IMR-90 (cell line): ENCODE measurements around the gene ARMH2. TPM values are rescaled to one million over a fixed set of nuclear protein-coding genes. Genes with fewer than 3 reads are reported as not detected.

Experiments used
- ATAC-seq: fragments of 200-7000 bp; cut with Tn5 transposase; 2 replicates; pipeline ENCODE4 v1.9.1; 2020; ENCODE audit warnings: low read depth, mild to moderate bottlenecking, moderate library complexity
- BruUV-seq: library from RNA; stranded (reverse); fragments of 400-500 nt; replicated peaks from 2 replicates; lab custom pipeline; 2021; lab: Mats Ljungman, UMichigan
- CTCF ChIA-PET: fragments of 300-600 bp; formaldehyde crosslinking; extraction: SDS; loops from one replicate; lab custom pipeline; 2021; ENCODE audit warnings: antibody characterized with exemption; lab: Yijun Ruan, JAX
- POLR2A ChIA-PET: fragments of 300-600 bp; sonication (Branson Sonifier 250); formaldehyde crosslinking; loops from one replicate; lab custom pipeline; 2022; ENCODE audit warnings: antibody characterized with exemption; ENCODE audit not compliant: unreplicated experiment; lab: Charles Lee
- DNase-seq: peaks from one replicate; pipeline ENCODE4 v3.0.0; 2013
- H2AFZ ChIP-seq: replicated peaks from 2 replicates; pipeline ENCODE3; 2013; ENCODE audit warnings: low read length, mild to moderate bottlenecking; ENCODE audit not compliant: poor library complexity
- H2AK5ac ChIP-seq: 2 replicates; pipeline ENCODE4 v1.6.1; 2013; ENCODE audit warnings: low read depth, low read length, inconsistent platforms
- H2AK9ac ChIP-seq: replicated peaks from 2 replicates; pipeline ENCODE3; 2013; ENCODE audit warnings: mild to moderate bottlenecking, low read depth, low read length, moderate library complexity; ENCODE audit not compliant: poor library complexity
- H2BK120ac ChIP-seq: 2 replicates; pipeline ENCODE4 v1.6.1; 2013; ENCODE audit warnings: low read depth, low read length, inconsistent platforms
- H2BK15ac ChIP-seq: 3 replicates; pipeline ENCODE4 v1.6.1; 2013; ENCODE audit warnings: low read depth, low read length, inconsistent platforms
- H2BK20ac ChIP-seq: 2 replicates; pipeline ENCODE4 v1.6.1; 2013; ENCODE audit warnings: low read depth, mild to moderate bottlenecking, inconsistent platforms, low read length, moderate library complexity
- H2BK5ac ChIP-seq: 2 replicates; pipeline ENCODE4 v1.6.1; 2013; ENCODE audit warnings: mild to moderate bottlenecking, low read depth, low read length, inconsistent platforms; ENCODE audit not compliant: poor library complexity, severe bottlenecking
- H3K14ac ChIP-seq: replicated peaks from 2 replicates; pipeline ENCODE4 v1.6.1; 2013; ENCODE audit warnings: low read depth, low read length, inconsistent platforms
- H3K18ac ChIP-seq: 2 replicates; pipeline ENCODE4 v1.6.1; 2013; ENCODE audit warnings: low read depth, low read length, control low read depth
- H3K23ac ChIP-seq: 2 replicates; pipeline ENCODE4 v1.6.1; 2013; ENCODE audit warnings: low read depth, low read length, inconsistent platforms
- H3K27ac ChIP-seq: 2 replicates; pipeline ENCODE4 v1.5.1; 2013; ENCODE audit warnings: mild to moderate bottlenecking, control low read depth, low read length; ENCODE audit not compliant: insufficient read depth
- H3K27me3 ChIP-seq: 2 replicates; pipeline ENCODE4 v1.6.1; 2013; ENCODE audit warnings: low read length; ENCODE audit not compliant: control insufficient read depth, insufficient read depth
- H3K36me3 ChIP-seq: 2 replicates; pipeline ENCODE4 v1.6.1; 2013; ENCODE audit warnings: low read length, mixed read lengths; ENCODE audit not compliant: control insufficient read depth, insufficient read depth
- H3K4ac ChIP-seq: 2 replicates; pipeline ENCODE4 v1.6.1; 2013; ENCODE audit warnings: low read depth, low read length, inconsistent platforms
- H3K4me1 ChIP-seq: 2 replicates; pipeline ENCODE4 v1.6.1; 2013; ENCODE audit warnings: low read length, mixed read lengths; ENCODE audit not compliant: control insufficient read depth, insufficient read depth
- H3K4me2 ChIP-seq: 2 replicates; pipeline ENCODE4 v1.6.1; 2013; ENCODE audit warnings: low read depth, mild to moderate bottlenecking, control low read depth, low read length, moderate library complexity
- H3K4me3 ChIP-seq: 2 replicates; pipeline ENCODE4 v1.5.1; 2013; ENCODE audit warnings: low read depth, mild to moderate bottlenecking, control low read depth, low read length, moderate library complexity; ENCODE audit not compliant: insufficient read depth
- H3K56ac ChIP-seq: 2 replicates; pipeline ENCODE4 v1.6.1; 2013; ENCODE audit warnings: low read length, inconsistent platforms; ENCODE audit not compliant: insufficient read depth; ENCODE audit errors: extremely low read depth
- H3K79me1 ChIP-seq, 2 experiments: 2 replicates each; pipeline ENCODE4 v1.6.1; 2013; ENCODE audit warnings: low read length in 2 of 2, inconsistent platforms in 1 of 2, low read depth in 1 of 2
- H3K9ac ChIP-seq: 2 replicates; pipeline ENCODE4 v1.6.1; 2013; ENCODE audit warnings: low read depth, low read length, control low read depth
- H3K9me1 ChIP-seq: 2 replicates; pipeline ENCODE4 v1.6.1; 2013; ENCODE audit warnings: low read length, inconsistent platforms; ENCODE audit not compliant: insufficient read depth
- H3K9me3 ChIP-seq: 2 replicates; pipeline ENCODE4 v1.6.1; 2013; ENCODE audit warnings: low read length; ENCODE audit not compliant: control insufficient read depth, insufficient read depth
- H4K20me1 ChIP-seq: 2 replicates; pipeline ENCODE4 v1.6.1; 2013; ENCODE audit warnings: low read length, inconsistent platforms; ENCODE audit not compliant: insufficient read depth
- H4K5ac ChIP-seq: 2 replicates; pipeline ENCODE4 v1.6.1; 2013; ENCODE audit warnings: mild to moderate bottlenecking, low read depth, low read length, control low read depth
- H4K8ac ChIP-seq, 2 experiments: 2 replicates each; pipeline ENCODE4 v1.6.1; 2013; ENCODE audit warnings: low read depth in 2 of 2, low read length in 2 of 2, control low read depth in 1 of 2, inconsistent platforms in 1 of 2
- H4K91ac ChIP-seq: 2 replicates; pipeline ENCODE4 v1.6.1; 2013; ENCODE audit warnings: low read depth, low read length, inconsistent platforms; ENCODE audit not compliant: insufficient read depth
- POLR2A ChIP-seq: IDR thresholded peaks from 2 replicates; pipeline ENCODE4 v1.6.1; 2012; ENCODE audit warnings: mild to moderate bottlenecking, low read depth, low read length
- RFX5 ChIP-seq: IDR thresholded peaks from 2 replicates; pipeline ENCODE4 v1.8.0; 2012; ENCODE audit warnings: low read depth, mild to moderate bottlenecking, low read length, moderate library complexity
- WGBS, 2 experiments: methylation state at CpG; one replicate each; pipeline versions ENCODE4 v1.1.5 to v1.1.7; 2013; ENCODE audit warnings: missing lambda C conversion rate in 2 of 2; ENCODE audit not compliant: insufficient read length in 1 of 2; ENCODE audit errors: extremely low coverage in 2 of 2; 5-methylcytosine and 5-hydroxymethylcytosine counted together
- dilution Hi-C: fragments of 300-500 bp; cut with HindIII; formaldehyde crosslinking; loops from one replicate; pipeline ENCODE4 v1.14.3; 2018; ENCODE audit warnings: low sequenced_read_pairs; ENCODE audit not compliant: unreplicated experiment
- in situ Hi-C: fragments of 300-500 bp; cut with MboI; formaldehyde crosslinking; loops from 3 replicates; pipeline ENCODE4 v1.14.3; 2019; ENCODE audit warnings: low sequenced_read_pairs, inconsistent platforms, mixed read lengths
- intact Hi-C: fragments of 100-400 bp; cut with micrococcal nuclease; formaldehyde crosslinking; loops from 2 replicates; pipeline ENCODE4 v1.10.0; 2022
- polyA plus RNA-seq, 3 experiments: library from polyadenylated mRNA; depleted of rRNA; stranded (reverse); fragments of >200 nt; gene quantifications; 2 replicates each; pipeline ENCODE4 v1.2.3, GENCODE V29; 2012; ENCODE audit warnings: low replicate concordance in 1 of 3
- total RNA-seq: library from RNA; depleted of rRNA; stranded (reverse); fragments of >200 nt; gene quantifications from 2 replicates; pipeline ENCODE4 v1.2.3, GENCODE V29; 2012

Gene ARMH2
- total and polyA plus RNA-seq, 2 of the 4 experiments (the other 2 are of a cell fraction): not detected

DNA sequence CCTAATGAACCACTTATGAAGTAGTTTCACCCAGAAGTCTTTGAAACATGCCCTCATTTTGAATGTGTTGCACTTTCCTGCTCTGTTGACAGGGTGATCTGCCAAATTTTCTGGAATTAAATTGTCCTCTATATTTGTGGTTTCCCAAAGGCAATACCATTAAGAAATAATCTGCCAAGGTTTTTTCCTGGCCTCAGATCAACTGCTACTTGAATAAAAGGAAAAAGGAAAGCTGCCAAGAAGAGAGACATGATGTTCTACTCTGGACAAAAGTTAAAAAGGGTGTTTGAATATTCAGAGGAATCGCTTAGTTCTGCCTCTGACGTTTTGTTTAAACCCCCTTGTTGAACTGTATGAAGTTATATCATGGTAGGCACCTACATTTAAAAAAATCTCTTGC lies 37.4 kb upstream of the ARMH2 start:
- Histone ChIP-seq H2AK9ac (no peak overlapping the region), H2AFZ (no peak overlapping the region), H3K9me3 (no peaks in the 10 kb centered on the region), H4K5ac (no peak overlapping the region), H3K9me1 (0 out of 2 replicates have a peak, but pooled peaks cover 7% of the 10 kb centered on the region), H3K4me1 (peaks cover 5% of the 10 kb centered on the region), H3K23ac (no peak overlapping the region), H2BK120ac (no peak overlapping the region), H2AK5ac (no peak overlapping the region), H3K36me3 (peaks cover 5% of the 10 kb centered on the region; the same call in 1 of the 2 replicates), H3K9ac (no peak overlapping the region), H3K18ac (no peak overlapping the region), H3K56ac (no peak overlapping the region), H3K4me2 (no peak overlapping the region), H3K27ac (no peak overlapping the region), H4K20me1 (no peaks in the 10 kb centered on the region), H3K14ac (no peak overlapping the region), H4K91ac (no peak overlapping the region), H2BK20ac (no peak overlapping the region), H3K4ac (no peak overlapping the region), H3K27me3 (no peaks in the 10 kb centered on the region), H2BK5ac (no peak overlapping the region), H4K8ac (no peak overlapping the region), H3K79me1 (no peaks in the 10 kb centered on the region), H2BK15ac (no peak overlapping the region), H3K4me3 (no peak overlapping the region)
- in situ Hi-C loops: no loop called here
- POLR2A ChIA-PET: no interaction called here
- dilution Hi-C loops: loop anchor here (25.0 kb wide), 1 partner anchor 251 kb away; no protein-coding TSS in a partner anchor
- CTCF ChIA-PET: no interaction called here
- ATAC-seq (no peak), DNase-seq (no peak)
- intact Hi-C loops: no loop called here
- WGBS, 2 experiments: no CpG with 5 or more reads among the region's 2 CpGs
- BruUV-seq: no TSS peak
- no peak for TF ChIP-seq RFX5
- no peak for TF ChIP-seq POLR2A
